ENCODE data around the gene PRDM7. TPM values are rescaled to one million over a fixed set of nuclear protein-coding genes. Genes with fewer than 3 reads are reported as not detected.

The PRDM7 gene
- total RNA-seq, 2 donors from 2014 or later: not detected

GRCh38 chr16:90078579-90078895 is 1.4 kb upstream of the PRDM7 start:
- peak overlapping the region; percentile 29 for H3K4me3 ChIP-seq
- peak overlapping the region; percentile 50 to 78 for H3K9ac ChIP-seq (ENCODE audit: low read depth in 2 of 2, low read length in 2 of 2)
- H3K27ac ChIP-seq: peak overlapping the region; percentile 56
- TF ChIP-seq CTCF (IDR thresholded peaks at IDR 0.05): no peak
- intact Hi-C loops (cut with DNase I): no loop called here
- no peak for DNase-seq
- no peaks in the 10 kb centered on the region for H3K9me3 ChIP-seq
- no peaks in the 10 kb centered on the region for H3K36me3 ChIP-seq
- no peaks in the 10 kb centered on the region for H3K27me3 ChIP-seq
- H3K4me1 ChIP-seq: no peaks in the 10 kb centered on the region

DNA sequence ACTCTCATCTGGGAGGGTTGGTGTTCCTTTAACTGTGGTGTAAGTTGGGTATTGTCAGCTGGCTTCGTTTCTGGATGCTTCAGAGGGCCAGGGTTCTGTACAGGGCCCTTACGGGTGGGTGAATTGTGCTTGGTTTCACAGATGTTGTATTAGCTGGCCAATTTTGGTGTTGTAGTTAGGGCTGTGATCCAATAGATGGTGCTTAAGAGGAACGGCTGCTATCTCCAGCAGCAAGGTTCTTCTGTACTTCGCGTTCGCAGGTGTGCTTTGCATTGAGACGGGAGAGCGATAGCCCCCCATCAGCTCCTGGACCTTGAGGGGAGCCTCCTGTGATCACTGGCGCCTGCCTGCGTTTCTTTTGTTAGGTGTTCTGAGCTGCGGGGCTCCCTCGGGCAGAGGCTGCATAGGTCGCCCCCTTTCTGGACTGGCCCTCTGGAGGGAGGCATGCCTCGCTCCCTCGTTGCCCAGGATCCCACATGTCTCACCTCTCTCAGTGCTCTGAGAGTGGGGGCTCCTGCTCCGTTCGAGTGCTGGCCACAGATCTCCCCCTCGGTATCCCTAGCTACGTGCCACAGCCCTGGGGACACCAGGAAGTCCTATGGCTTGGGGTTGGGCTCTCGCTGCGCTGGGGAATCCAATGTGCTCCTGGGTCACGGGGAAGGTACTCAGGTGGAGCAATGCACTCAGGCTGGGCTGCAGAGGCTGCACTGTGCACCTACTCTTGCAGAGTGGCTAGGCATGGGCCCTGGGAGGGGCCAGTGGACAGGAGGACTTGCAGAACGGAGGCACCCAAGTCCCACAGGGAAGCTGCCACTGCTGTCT is 837 bp upstream of the PRDM7 start:
- Histone ChIP-seq H3K4me3 (peak overlapping the region; percentile 29), H3K9me3 (no peaks in the 10 kb centered on the region), H3K36me3 (no peaks in the 10 kb centered on the region), H3K27ac (peak overlapping the region; percentile 56), H3K27me3 (no peaks in the 10 kb centered on the region), H3K9ac (ENCODE audit: low read depth in 2 of 2, low read length in 2 of 2) (peak overlapping the region; percentile 50 to 78), H3K4me1 (no peaks in the 10 kb centered on the region)
- DNase-seq: peak; percentile 41
- intact Hi-C loops (cut with DNase I): no loop called here
- no peak for TF ChIP-seq CTCF (IDR thresholded peaks at IDR 0.05)

GRCh38 chr16:90072442-90073105 is 4.6 kb downstream of the PRDM7 start:
- Histone ChIP-seq H3K4me3 (no peak overlapping the region), H3K36me3 (no peaks in the 10 kb centered on the region), H3K27me3 (no peaks in the 10 kb centered on the region), H3K4me1 (no peaks in the 10 kb centered on the region), H3K9me3 (no peaks in the 10 kb centered on the region), H3K27ac (no peak overlapping the region), H3K9ac (ENCODE audit: low read depth in 2 of 2, low read length in 2 of 2) (no peak overlapping the region)
- TF ChIP-seq CTCF (IDR thresholded peaks at IDR 0.05): no peak
- DNase-seq: no peak
- intact Hi-C loops (cut with DNase I): no loop called here

- no peaks in the 10 kb centered on the region for H3K36me3 ChIP-seq
- intact Hi-C loops (cut with DNase I): no loop called here
- no peaks in the 10 kb centered on the region for H3K27me3 ChIP-seq
- TF ChIP-seq CTCF (IDR thresholded peaks at IDR 0.05): no peak
- no peaks in the 10 kb centered on the region for H3K4me1 ChIP-seq
- DNase-seq: no peak
- no peaks in the 10 kb centered on the region for H3K9me3 ChIP-seq
- no peak overlapping the region for H3K9ac ChIP-seq (ENCODE audit: low read depth in 2 of 2, low read length in 2 of 2)
- no peak overlapping the region for H3K27ac ChIP-seq
- no peak overlapping the region for H3K4me3 ChIP-seq
Observed at GRCh38 chr16:90070440-90070839, 6.7 kb downstream of the PRDM7 start.

DNA sequence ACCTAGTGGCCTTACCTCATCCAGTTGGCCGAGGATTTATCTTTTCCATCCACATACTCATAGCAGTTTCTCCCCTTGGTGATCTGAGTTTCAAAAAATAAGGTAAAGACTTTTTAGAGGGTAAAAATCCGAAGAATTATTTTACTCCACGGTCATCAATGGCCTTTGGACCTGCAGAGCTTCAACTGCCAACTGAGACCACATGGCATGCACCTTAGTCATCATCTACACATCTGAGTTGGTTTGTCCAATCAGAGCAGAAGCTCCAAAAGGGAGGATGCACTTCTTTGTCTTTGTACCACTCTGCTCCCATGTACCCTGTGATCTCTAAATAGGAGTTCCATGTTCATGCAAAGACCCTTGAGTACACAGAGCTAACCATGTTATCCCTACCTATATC is 15.7 kb downstream of the PRDM7 start:
- no peaks in the 10 kb centered on the region for H3K36me3 ChIP-seq
- intact Hi-C loops (cut with DNase I): no loop called here
- H3K27me3 ChIP-seq: no peaks in the 10 kb centered on the region
- no peaks in the 10 kb centered on the region for H3K9me3 ChIP-seq
- no peak for DNase-seq
- no peak overlapping the region for H3K9ac ChIP-seq (ENCODE audit: low read depth in 2 of 2, low read length in 2 of 2)
- H3K4me1 ChIP-seq: no peaks in the 10 kb centered on the region
- H3K27ac ChIP-seq: no peak overlapping the region
- H3K4me3 ChIP-seq: no peak overlapping the region
- no peak for TF ChIP-seq CTCF (IDR thresholded peaks at IDR 0.05)

Data from colonic mucosa (tissue), 4 donors.